ENCODE results near the gene CBLIF.
"Not testable (repeated sequence)": the region's sequence is repeated elsewhere in the genome, so short reads cannot be mapped to it uniquely, and the experiment has no call there.

The CBLIF gene

DNA sequence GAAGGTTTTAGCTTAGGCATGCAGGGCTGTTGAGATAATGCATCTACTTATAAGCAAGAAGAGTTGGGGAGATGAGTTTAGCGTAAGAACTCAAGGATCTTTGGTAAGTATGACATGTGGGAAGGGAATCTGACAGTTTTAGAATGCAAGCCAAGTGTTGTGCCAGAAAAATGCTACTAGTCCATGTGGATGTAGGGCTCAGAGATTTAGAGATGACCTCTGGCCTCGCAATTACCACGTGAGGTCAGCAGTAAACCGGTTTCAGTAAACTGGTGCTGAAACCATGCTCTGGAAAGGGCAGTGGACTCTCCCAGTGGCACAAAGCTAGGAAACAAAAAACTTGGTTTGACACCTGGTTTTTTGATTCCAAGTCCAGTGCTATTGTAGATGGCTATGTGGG is 53.7 kb downstream of the CBLIF start:
- TF ChIP-seq, protein P1, sequence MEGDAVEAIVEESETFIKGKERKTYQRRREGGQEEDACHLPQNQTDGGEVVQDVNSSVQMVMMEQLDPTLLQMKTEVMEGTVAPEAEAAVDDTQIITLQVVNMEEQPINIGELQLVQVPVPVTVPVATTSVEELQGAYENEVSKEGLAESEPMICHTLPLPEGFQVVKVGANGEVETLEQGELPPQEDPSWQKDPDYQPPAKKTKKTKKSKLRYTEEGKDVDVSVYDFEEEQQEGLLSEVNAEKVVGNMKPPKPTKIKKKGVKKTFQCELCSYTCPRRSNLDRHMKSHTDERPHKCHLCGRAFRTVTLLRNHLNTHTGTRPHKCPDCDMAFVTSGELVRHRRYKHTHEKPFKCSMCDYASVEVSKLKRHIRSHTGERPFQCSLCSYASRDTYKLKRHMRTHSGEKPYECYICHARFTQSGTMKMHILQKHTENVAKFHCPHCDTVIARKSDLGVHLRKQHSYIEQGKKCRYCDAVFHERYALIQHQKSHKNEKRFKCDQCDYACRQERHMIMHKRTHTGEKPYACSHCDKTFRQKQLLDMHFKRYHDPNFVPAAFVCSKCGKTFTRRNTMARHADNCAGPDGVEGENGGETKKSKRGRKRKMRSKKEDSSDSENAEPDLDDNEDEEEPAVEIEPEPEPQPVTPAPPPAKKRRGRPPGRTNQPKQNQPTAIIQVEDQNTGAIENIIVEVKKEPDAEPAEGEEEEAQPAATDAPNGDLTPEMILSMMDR (conservative IDR thresholded peaks at IDR 0.05; ENCODE audit: control insufficient read depth, insufficient read depth, low read depth, low read length) = no peak
- no peak for DNase-seq (ENCODE audit: low read depth)
- no peak overlapping the region for H3K4me3 ChIP-seq (ENCODE audit: control insufficient read depth, low read depth, low read length)

DNA sequence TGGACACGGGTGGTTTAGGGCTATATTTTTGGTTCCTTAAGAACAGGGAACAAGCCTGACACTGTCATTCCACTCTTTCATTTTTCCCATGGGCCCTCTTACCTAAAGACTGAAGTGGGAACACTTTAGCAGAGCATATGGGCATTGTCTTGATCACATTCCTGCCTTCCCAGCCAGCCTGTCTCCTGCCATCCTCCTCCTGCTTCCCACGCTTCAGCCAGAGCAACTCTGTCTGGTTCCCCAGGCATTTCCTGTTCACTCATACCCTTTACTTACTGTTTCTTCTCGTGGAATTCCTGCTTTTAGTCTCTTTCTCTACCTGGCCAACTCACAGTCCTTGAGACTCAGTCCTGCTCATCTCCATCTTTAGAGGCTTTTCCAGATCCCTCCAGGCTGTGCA is 57.5 kb downstream of the CBLIF start:
- DNase-seq (ENCODE audit: low read depth) = peak; percentile 23
- TF ChIP-seq, protein P1 (conservative IDR thresholded peaks at IDR 0.05; ENCODE audit: control insufficient read depth, insufficient read depth, low read depth, low read length) = no peak
- H3K4me3 ChIP-seq (ENCODE audit: control insufficient read depth, low read depth, low read length) = no peak overlapping the region

DNA sequence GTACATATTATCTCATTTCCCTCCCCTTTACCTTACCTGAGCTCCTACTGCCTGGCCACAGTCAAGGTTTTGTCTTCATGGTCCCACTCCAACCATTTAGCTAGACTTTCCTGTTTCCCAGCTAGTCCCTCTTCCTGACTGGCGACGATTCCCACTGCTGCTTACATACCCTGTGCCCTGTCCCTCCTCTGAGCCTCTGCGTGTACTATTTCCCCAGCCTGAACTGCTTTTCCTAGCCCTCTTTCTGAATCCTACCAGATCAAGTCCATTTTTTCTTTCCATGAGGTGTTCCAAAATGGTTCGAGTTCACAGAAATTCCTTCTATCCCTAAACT is 58.1 kb downstream of the CBLIF start:
- DNase-seq (ENCODE audit: low read depth) = no peak
- TF ChIP-seq, protein P1 (conservative IDR thresholded peaks at IDR 0.05; ENCODE audit: control insufficient read depth, insufficient read depth, low read depth, low read length) = no peak
- no peak overlapping the region for H3K4me3 ChIP-seq (ENCODE audit: control insufficient read depth, low read depth, low read length)

DNA sequence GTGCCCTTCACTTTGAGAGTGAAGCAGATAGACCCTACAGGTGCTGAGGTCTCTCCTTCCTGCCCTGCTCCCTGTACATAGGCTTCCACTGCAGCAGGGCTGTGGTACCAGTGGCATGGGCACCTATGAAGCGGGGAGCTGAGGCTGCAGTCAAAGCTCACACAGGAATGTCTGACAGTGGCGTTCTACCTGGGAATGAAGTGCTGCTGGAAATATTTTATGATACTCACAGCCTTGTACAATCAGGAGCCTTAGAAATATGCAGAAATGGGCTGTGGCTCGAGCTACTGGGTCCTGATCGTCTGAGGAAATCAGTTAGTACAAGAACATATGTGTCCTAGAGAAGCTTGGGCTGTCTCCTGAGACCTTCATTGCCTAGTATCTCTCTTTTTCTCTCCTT is 59.5 kb downstream of the CBLIF start:
- TF ChIP-seq, protein P1 (conservative IDR thresholded peaks at IDR 0.05; ENCODE audit: control insufficient read depth, insufficient read depth, low read depth, low read length) = no peak
- H3K4me3 ChIP-seq (ENCODE audit: control insufficient read depth, low read depth, low read length) = no peak overlapping the region
- DNase-seq (ENCODE audit: low read depth) = no peak

DNA sequence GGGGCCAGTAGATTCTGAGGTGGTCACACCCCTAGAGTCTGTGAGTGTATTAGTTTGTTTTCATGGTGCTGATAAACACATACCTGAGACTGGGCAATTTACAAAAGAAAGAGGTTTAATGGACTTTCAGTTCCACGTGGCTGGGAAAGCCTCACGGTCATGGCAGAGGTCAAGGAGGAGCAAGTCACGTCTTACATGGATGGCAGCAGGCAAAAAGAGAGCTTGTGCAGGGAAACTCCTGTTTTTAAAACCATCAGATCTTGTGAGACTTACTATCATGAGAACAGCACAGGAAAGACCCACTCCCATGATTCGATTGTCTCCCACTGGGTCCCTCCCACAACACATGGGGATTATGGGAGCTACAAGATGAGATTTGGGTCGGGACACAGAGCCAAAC is 60.9 kb downstream of the CBLIF start:
- not testable (repeated sequence) for DNase-seq (ENCODE audit: low read depth); H3K4me3 ChIP-seq (ENCODE audit: control insufficient read depth, low read depth, low read length)

DNA sequence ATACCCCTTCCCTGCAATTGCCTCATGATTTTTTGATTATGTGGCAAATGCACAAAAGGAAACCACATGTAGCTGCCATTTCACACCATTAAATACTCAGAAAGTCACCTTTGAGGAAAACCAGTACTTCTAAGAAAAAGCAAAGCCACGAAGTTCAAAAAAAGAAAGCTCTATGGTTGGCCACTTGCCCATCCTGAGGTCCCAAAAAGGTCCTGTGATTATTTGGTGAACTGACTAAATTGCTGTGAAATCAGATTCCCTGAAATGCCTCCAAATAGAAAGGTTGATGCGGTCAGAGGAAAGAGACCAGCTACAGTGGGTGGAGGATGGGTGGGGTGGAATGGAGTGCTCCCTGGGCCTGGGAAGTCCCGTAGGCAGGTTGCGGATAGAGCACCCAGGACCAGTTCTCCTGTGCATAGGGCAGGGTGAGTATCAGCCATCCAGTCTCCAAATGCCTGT is 61.6 kb downstream of the CBLIF start:
- DNase-seq (ENCODE audit: low read depth) = no peak
- TF ChIP-seq, protein P1 (conservative IDR thresholded peaks at IDR 0.05; ENCODE audit: control insufficient read depth, insufficient read depth, low read depth, low read length) = no peak
- no peak overlapping the region for H3K4me3 ChIP-seq (ENCODE audit: control insufficient read depth, low read depth, low read length)

DNA sequence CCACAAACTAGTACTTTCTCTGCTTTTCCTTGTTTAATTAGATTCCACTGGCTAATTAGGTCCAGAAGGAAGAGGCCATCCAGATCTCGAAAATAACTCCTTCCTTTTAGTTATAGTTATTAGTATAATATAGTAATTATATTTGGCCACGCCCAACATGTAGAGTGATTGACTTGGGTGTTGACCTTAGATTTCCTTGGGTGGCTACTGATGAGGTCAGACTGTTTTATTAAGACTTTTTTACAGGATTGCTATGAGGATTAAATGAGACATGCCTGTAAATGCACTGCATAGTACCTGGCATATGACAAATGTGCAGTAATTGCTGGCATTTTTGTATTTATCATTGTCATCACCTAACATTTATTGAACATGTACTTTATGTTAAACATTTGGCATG is 63.2 kb downstream of the CBLIF start:
- no peak for DNase-seq (ENCODE audit: low read depth)
- TF ChIP-seq, protein P1 (conservative IDR thresholded peaks at IDR 0.05; ENCODE audit: control insufficient read depth, insufficient read depth, low read depth, low read length) = no peak
- H3K4me3 ChIP-seq (ENCODE audit: control insufficient read depth, low read depth, low read length) = no peak overlapping the region

All from fibroblast of mammary gland (primary cell).